Common myeloid progenitor, CD34-positive (primary cell): Measurements from ENCODE around the gene GAB1.

Experiments used
- CTCF ChIA-PET: fragments of 350-600 bp; sonication (Branson Sonifier 250); formaldehyde crosslinking; loops from one replicate; lab custom pipeline; 2021; ENCODE audit warnings: antibody characterized with exemption; lab: Charles Lee
- POLR2A ChIA-PET: fragments of 350-600 bp; sonication (Branson Sonifier 250); formaldehyde crosslinking; loops from one replicate; lab custom pipeline; 2021; ENCODE audit warnings: antibody characterized with exemption; lab: Charles Lee
- DNase-seq, 3 donors: peaks; one replicate each; pipeline versions ENCODE4 v3.0.0 to v3.0.0-alpha.2; 2013
- H3K27ac ChIP-seq, 2 experiments: 1 replicate in 1 of 2; 2 replicates in 1 of 2; pipeline ENCODE4 v1.7.0; 2013; ENCODE audit warnings: inconsistent platforms in 2 of 2, low read length in 2 of 2, mild to moderate bottlenecking in 2 of 2, low read depth in 1 of 2, moderate library complexity in 1 of 2; ENCODE audit not compliant: severe bottlenecking in 2 of 2, insufficient read depth in 1 of 2, poor library complexity in 1 of 2
- H3K27me3 ChIP-seq, 5 experiments: replicated peaks in 2 of 5; 1 replicate in 3 of 5; 2 replicates in 2 of 5; pipeline versions ENCODE4 v1.6.1 to v1.7.0; 2013; ENCODE audit warnings: low read length in 4 of 5, mild to moderate bottlenecking in 2 of 5, moderate library complexity in 2 of 5, inconsistent platforms in 1 of 5; ENCODE audit not compliant: insufficient read depth in 5 of 5, control insufficient read depth in 4 of 5
- H3K36me3 ChIP-seq, 4 experiments: 1 replicate in 2 of 4; 2 replicates in 2 of 4; pipeline versions ENCODE4 v1.6.1 to v1.7.0; 2013; ENCODE audit warnings: low read length in 3 of 4, control low read depth in 1 of 4, mild to moderate bottlenecking in 1 of 4; ENCODE audit not compliant: control insufficient read depth in 4 of 4, insufficient read depth in 4 of 4
- H3K4me1 ChIP-seq, 4 experiments: 1 replicate in 3 of 4; 2 replicates in 1 of 4; pipeline versions ENCODE4 v1.6.1 to v1.7.1; 2013; ENCODE audit warnings: low read length in 3 of 4, mild to moderate bottlenecking in 3 of 4, control low read depth in 1 of 4, inconsistent platforms in 1 of 4, moderate library complexity in 1 of 4; ENCODE audit not compliant: control insufficient read depth in 4 of 4, insufficient read depth in 4 of 4; ENCODE audit errors: control extremely low read depth in 1 of 4
- H3K4me3 ChIP-seq, 7 experiments: 1 replicate in 4 of 7; 2 replicates in 3 of 7; pipeline versions ENCODE4 v1.5.1 to v1.7.0; 2013; ENCODE audit warnings: mild to moderate bottlenecking in 7 of 7, low read length in 6 of 7, moderate library complexity in 6 of 7, inconsistent platforms in 2 of 7, low read depth in 2 of 7, control low read depth in 1 of 7; ENCODE audit not compliant: insufficient read depth in 4 of 7, control insufficient read depth in 1 of 7; ENCODE audit errors: extremely low read depth in 1 of 7
- H3K9me3 ChIP-seq, 5 experiments: 1 replicate in 4 of 5; 2 replicates in 1 of 5; pipeline versions ENCODE4 v1.6.1 to v1.7.1; 2013; ENCODE audit warnings: low read length in 4 of 5, mild to moderate bottlenecking in 2 of 5, inconsistent platforms in 1 of 5, low read depth in 1 of 5, moderate library complexity in 1 of 5; ENCODE audit not compliant: control insufficient read depth in 4 of 5, insufficient read depth in 2 of 5; ENCODE audit errors: control extremely low read depth in 1 of 5
- WGBS: methylation state at CpG from one replicate; pipeline ENCODE4 v1.1.5; 2013; ENCODE audit not compliant: insufficient coverage; 5-methylcytosine and 5-hydroxymethylcytosine counted together

GAB1 gene

GRCh38 chr4:143391261-143391660 lies 54.6 kb downstream of the GAB1 start:
- no peak for DNase-seq
- Histone ChIP-seq H3K4me3 (no peak overlapping the region), H3K9me3 (no peaks in the 10 kb centered on the region), H3K27me3 (no peaks in the 10 kb centered on the region), H3K27ac (no peak overlapping the region), H3K36me3 (peaks cover 0 to 3% (median 0%) of the 10 kb centered on the region in 4 experiments), H3K4me1 (peaks cover 3 to 29% (median 8%) of the 10 kb centered on the region in 4 experiments)
- CTCF ChIA-PET: interaction anchor here (1.6 kb wide), 1 partner anchor 9 kb away, joined by 4 read pairs; no protein-coding TSS in a partner anchor
- WGBS: 95% methylated on average over 2 of the region's 3 CpGs
- POLR2A ChIA-PET: interaction anchor here (0.6 kb wide), 1 partner anchor 779 kb away, joined by 4 read pairs; no protein-coding TSS in a partner anchor

DNA sequence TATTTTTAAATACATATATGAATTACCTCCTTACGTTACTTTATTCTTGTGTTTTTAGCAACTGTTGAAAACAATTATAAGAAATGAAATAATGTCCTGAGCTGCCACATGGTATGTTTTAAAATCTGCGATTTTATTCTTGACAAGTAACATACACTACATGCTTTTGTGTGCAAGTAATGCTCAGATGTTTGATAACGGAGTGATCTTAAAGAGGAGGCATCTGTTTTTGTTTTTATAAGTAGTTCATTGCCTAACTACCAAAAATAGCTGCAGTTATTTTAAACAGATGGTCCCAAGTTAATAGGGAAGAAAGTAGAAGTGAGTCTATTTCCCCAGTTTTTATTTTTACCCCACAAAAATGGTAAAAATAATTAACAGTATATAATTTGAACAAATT lies 55.2 kb downstream of the GAB1 start:
- ChIA-PET POLR2A (no interaction called here), CTCF (interaction anchor here (1.6 kb wide), 1 partner anchor 10 kb away, joined by 4 read pairs; no protein-coding TSS in a partner anchor)
- H3K4me1 ChIP-seq: peaks cover 3 to 29% (median 8%) of the 10 kb centered on the region in 4 experiments

DNA sequence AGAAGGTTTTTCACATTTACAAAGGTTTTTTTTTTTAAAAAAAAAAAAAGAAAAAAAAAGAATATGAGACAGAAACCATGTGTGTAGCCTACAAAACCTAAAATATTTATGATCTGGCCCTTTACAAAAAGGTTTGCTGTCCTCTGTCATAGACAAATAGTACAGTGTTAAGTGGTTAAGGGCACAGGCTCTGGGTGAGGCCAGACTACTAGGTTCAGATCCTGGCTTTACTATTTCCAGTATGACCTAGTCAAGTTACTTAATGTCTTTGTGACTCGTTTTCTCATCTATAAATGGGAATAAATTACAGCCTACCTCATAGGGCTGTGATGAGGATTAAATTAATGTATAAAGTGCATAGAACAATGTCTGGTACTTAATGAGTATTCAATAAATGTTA lies 56.5 kb downstream of the GAB1 start:
- DNase-seq: no peak
- no CpG with 5 or more reads among the region's 1 CpG for WGBS
- Histone ChIP-seq H3K27me3 (no peaks in the 10 kb centered on the region), H3K4me3 (no peak overlapping the region), H3K27ac (no peak overlapping the region), H3K4me1 (peaks cover 3 to 29% (median 8%) of the 10 kb centered on the region in 4 experiments), H3K36me3 (peaks cover 0 to 3% (median 0%) of the 10 kb centered on the region in 4 experiments), H3K9me3 (no peaks in the 10 kb centered on the region)
- POLR2A ChIA-PET: no interaction called here
- CTCF ChIA-PET: interaction anchor here (0.6 to 6.4 kb wide), 2 partner anchors 10 to 17 kb away, joined by 3 to 53 read pairs; no protein-coding TSS in a partner anchor

More for the DNA sequence above, 55.2 kb downstream of the GAB1 start:
- Histone ChIP-seq H3K27me3 (no peaks in the 10 kb centered on the region), H3K36me3 (peaks cover 0 to 3% (median 0%) of the 10 kb centered on the region in 4 experiments), H3K27ac (no peak overlapping the region), H3K9me3 (no peaks in the 10 kb centered on the region), H3K4me3 (no peak overlapping the region)
- WGBS: no CpG with 5 or more reads among the region's 3 CpGs
- DNase-seq: no peak

DNA sequence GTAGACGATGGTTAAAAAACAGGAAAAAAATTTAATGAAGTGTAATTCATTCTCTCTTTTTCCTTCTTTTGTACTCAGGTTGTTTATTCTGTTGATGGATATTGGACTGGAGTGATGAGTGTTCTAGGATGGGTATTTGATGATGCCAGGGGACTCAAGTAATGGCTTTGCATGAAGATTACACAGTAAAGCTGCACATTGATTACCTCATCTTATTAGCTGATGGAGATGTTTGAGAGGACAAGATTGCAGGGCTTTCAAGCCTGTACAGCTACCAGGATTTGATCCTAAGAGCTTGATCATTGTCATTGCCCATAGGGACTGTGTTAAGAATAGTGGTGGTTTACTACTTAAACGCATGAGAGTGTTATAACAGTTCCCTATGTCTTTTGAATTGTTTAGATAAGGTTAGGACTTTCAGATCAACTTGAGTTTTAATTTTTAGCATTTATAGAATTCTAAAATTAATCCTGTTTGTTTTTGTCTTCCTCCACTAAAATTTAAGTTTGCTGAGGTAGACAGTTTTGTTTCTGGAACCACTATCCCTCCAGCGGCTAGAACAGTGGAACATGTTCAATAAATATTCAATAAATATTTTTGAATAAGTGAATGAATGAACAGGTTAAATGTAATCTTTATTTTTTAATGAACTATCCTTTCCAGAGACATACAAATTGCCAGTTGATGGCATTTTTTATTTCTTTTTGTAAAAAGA lies 58.2 kb downstream of the GAB1 start:
- Histone ChIP-seq H3K4me1 (peaks cover 3 to 25% (median 8%) of the 10 kb centered on the region in 4 experiments), H3K27ac (no peak overlapping the region), H3K27me3 (no peaks in the 10 kb centered on the region), H3K36me3 (peaks cover 0 to 3% (median 0%) of the 10 kb centered on the region in 4 experiments), H3K9me3 (no peaks in the 10 kb centered on the region), H3K4me3 (no peak overlapping the region)
- ChIA-PET CTCF (interaction anchor here (1.2 to 6.4 kb wide), 3 partner anchors 12 to 120 kb away, joined by 3 to 53 read pairs (median 5); no protein-coding TSS in a partner anchor), POLR2A (no interaction called here)
- no peak for DNase-seq
- WGBS: no CpG with 5 or more reads among the region's 3 CpGs

DNA sequence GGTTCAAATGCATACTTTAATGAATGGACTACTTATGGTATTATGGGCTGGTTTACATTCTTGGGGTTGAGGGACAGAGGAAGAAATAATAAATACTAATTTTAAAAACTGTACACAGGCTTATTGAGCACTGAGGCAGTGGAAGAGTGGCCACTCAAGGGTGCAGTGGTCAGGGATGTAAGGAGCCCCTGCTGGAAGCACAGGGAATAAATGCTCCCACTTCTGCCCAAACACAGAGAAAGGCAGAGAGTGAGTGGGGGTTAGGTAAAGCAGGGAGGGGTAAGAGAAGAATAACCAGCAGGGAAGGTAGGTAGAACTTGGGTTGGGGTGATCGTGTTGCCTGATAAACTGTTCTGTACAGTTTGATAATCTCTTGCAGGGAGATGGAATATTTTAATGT lies 60.0 kb downstream of the GAB1 start:
- no peak for DNase-seq
- Histone ChIP-seq H3K27me3 (no peaks in the 10 kb centered on the region), H3K4me3 (no peak overlapping the region), H3K4me1 (peaks cover 0 to 9% (median under 1%) of the 10 kb centered on the region in 4 experiments), H3K9me3 (no peaks in the 10 kb centered on the region), H3K36me3 (peaks cover 0 to 3% (median 0%) of the 10 kb centered on the region in 4 experiments), H3K27ac (no peak overlapping the region)
- no CpG with 5 or more reads among the region's 1 CpG for WGBS
- ChIA-PET POLR2A (interaction anchor here (1.7 kb wide), 1 partner anchor 60 kb away, joined by 4 read pairs; the partner anchor contains the start of gene GAB1), CTCF (interaction anchor here (1.1 to 6.4 kb wide), 5 partner anchors 13 to 151 kb away, joined by 3 to 53 read pairs (median 7); no protein-coding TSS in a partner anchor)

- no peak for DNase-seq
- Histone ChIP-seq H3K4me3 (no peak overlapping the region), H3K4me1 (peaks cover 0 to 3% (median 0%) of the 10 kb centered on the region in 4 experiments), H3K27ac (no peak overlapping the region), H3K27me3 (no peaks in the 10 kb centered on the region), H3K36me3 (peaks cover 0 to 3% (median 0%) of the 10 kb centered on the region in 4 experiments), H3K9me3 (no peaks in the 10 kb centered on the region)
- ChIA-PET POLR2A (no interaction called here), CTCF (interaction anchor here (0.6 to 6.4 kb wide), 7 partner anchors 12 to 151 kb away, joined by 3 to 53 read pairs (median 3); no protein-coding TSS in a partner anchor)
- no CpG with 5 or more reads among the region's 1 CpG for WGBS
Measured at GRCh38 chr4:143397335-143397734, 60.7 kb downstream of the GAB1 start.
